PC-3 (cell line): ENCODE measurements around the gene HIF1AN. TPM values are rescaled to one million over a fixed set of nuclear protein-coding genes. Genes with fewer than 3 reads are reported as not detected.

Source experiments
- ATAC-seq: fragments of 200-7000 bp; cut with Tn5 transposase; 2 replicates; pipeline ENCODE4 v1.9.1; 2020; ENCODE audit warnings: mild to moderate bottlenecking, moderate library complexity
- BruUV-seq: library from RNA; stranded (reverse); fragments of 400-500 nt; replicated peaks from 2 replicates; lab custom pipeline; 2021; lab: Mats Ljungman, UMichigan
- CTCF ChIA-PET: fragments of 300-600 bp; sonication (Branson Sonifier 250); formaldehyde crosslinking; loops from one replicate; lab custom pipeline; 2022; ENCODE audit warnings: antibody characterized with exemption; lab: Charles Lee
- POLR2A ChIA-PET: fragments of 300-600 bp; sonication (Branson Sonifier 250); formaldehyde crosslinking; loops from one replicate; lab custom pipeline; 2022; ENCODE audit warnings: antibody characterized with exemption; ENCODE audit not compliant: unreplicated experiment; lab: Charles Lee
- DNase-seq: peaks from one replicate; pipeline ENCODE4 v3.0.0-alpha.2; 2015
- H2AFZ ChIP-seq: fragments of 300-600 bp; sonication (generic); 2 replicates; pipeline ENCODE4 v1.6.0; 2016; ENCODE audit warnings: antibody characterized with exemption, low read length
- H3F3A ChIP-seq: fragments of 300-600 bp; sonication (generic); one replicate; pipeline ENCODE4 v1.6.0; 2017; ENCODE audit warnings: antibody characterized with exemption, low read length, control low read depth, mild to moderate bottlenecking; ENCODE audit not compliant: unreplicated experiment
- H3K27ac ChIP-seq: fragments of 300-600 bp; sonication (generic); 2 replicates; pipeline ENCODE4 v1.5.1; 2016; ENCODE audit warnings: mild to moderate bottlenecking, low read length
- H3K27me3 ChIP-seq: fragments of 300-600 bp; sonication (generic); 2 replicates; pipeline ENCODE4 v1.6.1; 2016; ENCODE audit warnings: low read length, mixed read lengths
- H3K36me3 ChIP-seq: fragments of 300-600 bp; sonication (generic); 2 replicates; pipeline ENCODE4 v1.6.1; 2016; ENCODE audit warnings: low read depth, mixed run types, low read length, mixed read lengths
- H3K4me1 ChIP-seq: fragments of 300-600 bp; sonication (generic); 2 replicates; pipeline ENCODE4 v1.5.1; 2016; ENCODE audit warnings: low read length; ENCODE audit not compliant: insufficient read depth
- H3K4me2 ChIP-seq: fragments of 300-600 bp; sonication (generic); 2 replicates; pipeline ENCODE4 v1.6.0; 2016; ENCODE audit warnings: low read length
- H3K4me3 ChIP-seq: fragments of 300-600 bp; sonication (generic); 2 replicates; pipeline ENCODE4 v1.5.1; 2016; ENCODE audit warnings: mild to moderate bottlenecking, low read length, mixed read lengths
- H3K79me2 ChIP-seq: fragments of 300-600 bp; sonication (generic); 2 replicates; pipeline ENCODE4 v1.6.1; 2017; ENCODE audit warnings: low read length, mixed read lengths
- H3K9ac ChIP-seq: fragments of 300-600 bp; sonication (generic); 2 replicates; pipeline ENCODE4 v1.6.0; 2016; ENCODE audit warnings: mild to moderate bottlenecking, low read length
- H3K9me2 ChIP-seq: fragments of 300-600 bp; sonication (generic); replicated peaks from 2 replicates; pipeline ENCODE4 v1.6.1; 2016; ENCODE audit warnings: mixed run types, low read length, mixed read lengths
- H3K9me3 ChIP-seq: fragments of 300-600 bp; sonication (generic); 2 replicates; pipeline ENCODE4 v1.6.1; 2016; ENCODE audit warnings: low read length, mixed read lengths
- H4K20me1 ChIP-seq: fragments of 300-600 bp; sonication (generic); 2 replicates; pipeline ENCODE4 v1.6.1; 2016; ENCODE audit warnings: low read length, mixed read lengths
- CTCF ChIP-seq: fragments of 300-600 bp; sonication (generic); conservative IDR thresholded peaks from 2 replicates; pipeline ENCODE4 v1.5.1; 2017; ENCODE audit warnings: antibody characterized with exemption, low read depth, mild to moderate bottlenecking, low read length
- EZH2 ChIP-seq: fragments of 300-600 bp; sonication (generic); IDR thresholded peaks from one replicate; pipeline ENCODE4 v1.6.1; 2017; ENCODE audit warnings: antibody characterized with exemption, mild to moderate bottlenecking, low read length; ENCODE audit not compliant: unreplicated experiment
- EZH2phosphoT487 ChIP-seq: fragments of 300-600 bp; sonication (generic); IDR thresholded peaks from 2 replicates; pipeline ENCODE4 v1.6.1; 2018; ENCODE audit warnings: mild to moderate bottlenecking, antibody characterized with exemption, low read length, borderline replicate concordance
- intact Hi-C: fragments of 100-400 bp; cut with micrococcal nuclease; formaldehyde crosslinking; loops from 2 replicates; pipeline ENCODE4 v1.9.0; 2023
- total RNA-seq: library from RNA; depleted of rRNA; stranded (reverse); fragments of >200 nt; gene quantifications from 2 replicates; pipeline ENCODE4 v1.2.3, GENCODE V29; 2014

HIF1AN gene
- total RNA-seq, 1 experiment from 2014 or later: 4.5 TPM

- H3K9ac ChIP-seq: no peak overlapping the region
- no peaks in the 10 kb centered on the region for H3K4me1 ChIP-seq
- no peaks in the 10 kb centered on the region for H3K79me2 ChIP-seq
- no peaks in the 10 kb centered on the region for H3F3A ChIP-seq
- ATAC-seq: no peak
- H3K4me3 ChIP-seq: no peak overlapping the region
- H3K27me3 ChIP-seq: no peaks in the 10 kb centered on the region
- ChIA-PET CTCF (no interaction called here), POLR2A (no interaction called here)
- no peak overlapping the region for H2AFZ ChIP-seq
- H3K4me2 ChIP-seq: no peak overlapping the region
- no peaks in the 10 kb centered on the region for H4K20me1 ChIP-seq
- TF ChIP-seq EZH2phosphoT487 (no peak), EZH2 (no peak), CTCF (no peak)
- intact Hi-C loops: no loop called here
- H3K9me3 ChIP-seq: no peaks in the 10 kb centered on the region
- H3K36me3 ChIP-seq: peaks cover 3% of the 10 kb centered on the region; the same call in 1 of the 2 replicates
- H3K27ac ChIP-seq: no peak overlapping the region
- DNase-seq: no peak
- H3K9me2 ChIP-seq: no peaks in the 10 kb centered on the region
- no TSS peak for BruUV-seq
Measured at GRCh38 chr10:100551196-100551595, 15.5 kb downstream of the HIF1AN start.

GRCh38 chr10:100551738-100552137, 16.0 kb downstream of the HIF1AN start:
- Histone ChIP-seq H3K27me3 (no peaks in the 10 kb centered on the region), H3K4me1 (no peaks in the 10 kb centered on the region), H3K9me3 (no peaks in the 10 kb centered on the region), H3K79me2 (no peaks in the 10 kb centered on the region), H3K4me2 (no peak overlapping the region), H4K20me1 (no peaks in the 10 kb centered on the region), H3F3A (no peaks in the 10 kb centered on the region), H2AFZ (no peak overlapping the region), H3K36me3 (peaks cover 3% of the 10 kb centered on the region; the same call in 1 of the 2 replicates), H3K4me3 (no peak overlapping the region), H3K27ac (no peak overlapping the region), H3K9me2 (no peaks in the 10 kb centered on the region), H3K9ac (no peak overlapping the region)
- intact Hi-C loops: no loop called here
- no peak for ATAC-seq
- DNase-seq: no peak
- CTCF ChIA-PET: no interaction called here
- POLR2A ChIA-PET: no interaction called here
- no TSS peak for BruUV-seq
- TF ChIP-seq CTCF: no peak
- TF ChIP-seq EZH2phosphoT487: no peak
- TF ChIP-seq EZH2: no peak

- POLR2A ChIA-PET: no interaction called here
- intact Hi-C loops: no loop called here
Measured at GRCh38 chr10:100553929-100554328, 18.2 kb downstream of the HIF1AN start.

More at GRCh38 chr10:100553929-100554328, 18.2 kb downstream of the HIF1AN start:
- TF ChIP-seq EZH2phosphoT487 (no peak), CTCF (no peak), EZH2 (no peak)
- Histone ChIP-seq H3K9me3 (no peaks in the 10 kb centered on the region), H3K9ac (no peak overlapping the region), H3K36me3 (no peaks in the 10 kb centered on the region), H3K4me3 (no peak overlapping the region), H3K4me1 (no peaks in the 10 kb centered on the region), H3K9me2 (no peaks in the 10 kb centered on the region), H3F3A (no peaks in the 10 kb centered on the region), H3K79me2 (no peaks in the 10 kb centered on the region), H4K20me1 (no peaks in the 10 kb centered on the region), H2AFZ (no peak overlapping the region), H3K27ac (no peak overlapping the region), H3K27me3 (no peaks in the 10 kb centered on the region), H3K4me2 (no peak overlapping the region)
- CTCF ChIA-PET: no interaction called here
- ATAC-seq (no peak), DNase-seq (no peak)
- no TSS peak for BruUV-seq
